Right lobe of liver (tissue), 6 donors: ENCODE results near the gene BCL11B. TPM values are rescaled to one million over a fixed set of nuclear protein-coding genes. Genes with fewer than 3 reads are reported as not detected.

ENCODE experiments used
- ATAC-seq, 4 donors: fragments of 200-7000 bp; cut with Tn5 transposase; one replicate each; pipeline ENCODE4 v1.9.1; 2020; ENCODE audit warnings: mild to moderate bottlenecking in 4 of 4, moderate library complexity in 4 of 4
- DNase-seq, 3 donors: peaks; one replicate each; pipeline ENCODE4 v3.0.0-alpha.2; 2020
- H3K27ac ChIP-seq, 3 donors: fragments of 200-600 bp; one replicate each; pipeline ENCODE4 v1.8.0; 2022
- H3K27me3 ChIP-seq, 2 donors: fragments of 200-600 bp; one replicate each; pipeline ENCODE4 v1.8.0; 2022
- H3K36me3 ChIP-seq, 4 donors: fragments of 200-600 bp; sonication (generic) in 1 of 4; one replicate each; pipeline versions ENCODE4 v1.5.1 to v1.8.0; 2017 to 2022; ENCODE audit warnings: control low read depth in 1 of 4
- H3K4me1 ChIP-seq, 4 donors: fragments of 200-600 bp; sonication (generic) in 1 of 4; one replicate each; pipeline versions ENCODE4 v1.5.1 to v1.8.0; 2017 to 2022; ENCODE audit warnings: control low read depth in 1 of 4
- H3K4me3 ChIP-seq, 3 donors: fragments of 200-600 bp; one replicate each; pipeline ENCODE4 v1.8.0; 2022
- H3K9me3 ChIP-seq, 4 donors: fragments of 200-600 bp; sonication (generic) in 1 of 4; one replicate each; pipeline versions ENCODE4 v1.5.1 to v1.8.0; 2017 to 2022; ENCODE audit warnings: control low read depth in 1 of 4
- CTCF ChIP-seq, 4 donors: fragments of 200-600 bp in 3 of 4; fragments of 450-650 bp in 1 of 4; IDR thresholded peaks; one replicate each; pipeline versions ENCODE4 v1.5.1 to v1.8.0; 2016 to 2022; ENCODE audit warnings: antibody characterized with exemption in 4 of 4, mild to moderate bottlenecking in 2 of 4
- POLR2A ChIP-seq: fragments of 450-650 bp; IDR thresholded peaks from one replicate; pipeline ENCODE4 v1.6.1; 2017; ENCODE audit warnings: antibody characterized with exemption, mild to moderate bottlenecking
- WGBS: methylation state at CpG from one replicate; pipeline ENCODE4 v1.1.6; 2018; ENCODE audit warnings: low coverage, low lambda C conversion rate; ENCODE audit not compliant: insufficient coverage; ENCODE audit errors: missing lambda C conversion rate; 5-methylcytosine and 5-hydroxymethylcytosine counted together
- intact Hi-C, 2 donors: fragments of 100-400 bp; cut with DNase I; formaldehyde crosslinking; loops; one replicate each; pipeline versions ENCODE4 v1.11.2 to v1.14.1; 2022
- total RNA-seq, 6 experiments: library from RNA; depleted of rRNA in 2 of 6; stranded (reverse); fragments of >200 nt in 2 of 6; fragmentation: NEBNext Ultra II Directional in 3 of 6; extraction: Animal tissue kit (Norgen Biotek cat#: 25700) in 3 of 6; gene quantifications; one replicate each; pipeline versions ENCODE4 v1.1.0 to v1.2.4, GENCODE V29; 2016 to 2023
- donor health status: DM: no; HTN: yes; CAD: no.
- donor health status: DM: no; HTN: no; CAD: no.
- donor health status: DM: no; HTN: no; CAD: no.
- donor health status: DM: no; HTN: yes; CAD: no.
- donor health status: DM: no; HTN: yes; CAD: no.

Gene BCL11B
- total RNA-seq, 6 experiments from 2014 or later = 0.04 to 0.61 (median 0.24) TPM

GRCh38 chr14:99251721-99252120 is 20.3 kb downstream of the BCL11B start:
- no peak for TF ChIP-seq CTCF (IDR thresholded peaks at IDR 0.05)
- TF ChIP-seq POLR2A = no peak
- H3K4me1 ChIP-seq = no peaks in the 10 kb centered on the region
- H3K27ac ChIP-seq = no peak overlapping the region
- no peaks in the 10 kb centered on the region for H3K9me3 ChIP-seq
- H3K36me3 ChIP-seq = no peaks in the 10 kb centered on the region
- no peak overlapping the region for H3K4me3 ChIP-seq
- ATAC-seq (no peak), DNase-seq (no peak)
- 63% methylated on average over 1 of the region's 2 CpGs for WGBS
- peaks cover 0 to 6% of the 10 kb centered on the region in 2 donors for H3K27me3 ChIP-seq
- intact Hi-C loops = no loop called here

DNA sequence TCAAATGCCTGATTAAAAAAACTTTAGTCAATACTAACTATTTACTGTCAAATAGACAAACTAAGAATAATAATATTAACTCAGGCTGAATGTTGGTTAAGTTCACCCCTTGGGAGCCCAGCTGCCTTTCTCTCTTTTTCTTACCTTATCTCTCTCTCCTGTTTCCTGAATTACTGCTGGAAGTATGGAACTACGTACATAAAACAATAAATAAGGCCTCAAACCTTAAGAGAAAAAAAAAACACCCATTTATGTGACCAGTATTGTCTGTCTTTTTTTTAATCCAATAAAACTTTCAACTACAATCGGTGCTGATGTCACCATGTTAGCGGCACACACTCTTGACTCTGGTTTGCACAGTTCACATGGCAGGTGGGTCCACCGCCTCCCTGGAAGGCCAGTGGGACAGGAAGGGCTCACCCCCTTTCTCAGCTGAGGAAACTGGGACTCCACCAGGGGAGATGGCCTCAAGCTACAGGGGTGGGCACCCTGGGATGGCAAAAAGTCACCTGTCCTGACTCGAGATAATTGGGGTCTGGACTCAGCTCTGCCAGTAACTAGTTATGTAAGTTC is 21.3 kb downstream of the BCL11B start:
- no peak overlapping the region for H3K4me3 ChIP-seq
- TF ChIP-seq CTCF (IDR thresholded peaks at IDR 0.05) = no peak
- TF ChIP-seq POLR2A = no peak
- intact Hi-C loops = no loop called here
- no peaks in the 10 kb centered on the region for H3K9me3 ChIP-seq
- ATAC-seq (no peak), DNase-seq (no peak)
- H3K4me1 ChIP-seq = peaks cover 0 to 4% (median 0%) of the 10 kb centered on the region in 4 donors
- no peak overlapping the region for H3K27ac ChIP-seq
- WGBS = 68% methylated on average over 5 of the region's 5 CpGs
- no peaks in the 10 kb centered on the region for H3K36me3 ChIP-seq
- peaks cover 0 to 6% of the 10 kb centered on the region in 2 donors for H3K27me3 ChIP-seq

- TF ChIP-seq POLR2A = no peak
- TF ChIP-seq CTCF (IDR thresholded peaks at IDR 0.05) = no peak
- intact Hi-C loops = no loop called here
- Histone ChIP-seq H3K36me3 (no peaks in the 10 kb centered on the region), H3K27me3 (peaks cover 0 to 6% of the 10 kb centered on the region in 2 donors), H3K4me1 (peaks cover 0 to 4% (median 0%) of the 10 kb centered on the region in 4 donors), H3K9me3 (no peaks in the 10 kb centered on the region), H3K4me3 (no peak overlapping the region), H3K27ac (no peak overlapping the region)
- 51% methylated on average over 4 of the region's 6 CpGs for WGBS
- DNase-seq (no peak), ATAC-seq (no peak)
These were observed 22.6 kb downstream of the BCL11B start for GRCh38 chr14:99249389-99249788.

- Histone ChIP-seq H3K9me3 (no peaks in the 10 kb centered on the region), H3K27ac (no peak overlapping the region), H3K4me3 (no peak overlapping the region), H3K36me3 (no peaks in the 10 kb centered on the region), H3K27me3 (peaks cover 0 to 6% of the 10 kb centered on the region in 2 donors), H3K4me1 (peaks cover 0 to 4% (median 0%) of the 10 kb centered on the region in 4 donors)
- 43% methylated on average over 1 of the region's 5 CpGs for WGBS
- no peak for ATAC-seq
- no peak for DNase-seq
- intact Hi-C loops = no loop called here
- TF ChIP-seq POLR2A (no peak), CTCF (IDR thresholded peaks at IDR 0.05) (no peak)
These were observed 23.2 kb downstream of the BCL11B start for GRCh38 chr14:99248761-99249171.
